Measurements from ENCODE around the gene FBXL2. TPM values are rescaled to one million over a fixed set of nuclear protein-coding genes. Genes with fewer than 3 reads are reported as not detected.

The FBXL2 gene
- total RNA-seq, 3 donors from 2014 or later (not counting 1 experiment from before 2014, with no cell fraction given), result not detected

- Mint-ChIP-seq H3K27ac (no peak overlapping the region), H3K9me3 (no peaks in the 10 kb centered on the region), H3K4me1 (peaks cover 7 to 8% of the 10 kb centered on the region in 2 donors), H3K4me3 (no peak overlapping the region), H3K27me3 (ENCODE audit: low read depth in 2 of 2) (no peaks in the 10 kb centered on the region), H3K36me3 (no peaks in the 10 kb centered on the region)
- DNase-seq, result no peak
- TF ChIP-seq CTCF (IDR thresholded peaks at IDR 0.05), result no peak
- peaks cover 3% of the 10 kb centered on the region for H3K4me1 ChIP-seq (ENCODE audit: control insufficient read depth, insufficient read depth, low read length)
- no peaks in the 10 kb centered on the region for H3K36me3 ChIP-seq (ENCODE audit: control insufficient read depth, insufficient read depth, low read length)
- no peak overlapping the region for H3K27ac ChIP-seq (ENCODE audit: low read length)
- no peaks in the 10 kb centered on the region for H3K9me3 ChIP-seq (ENCODE audit: control insufficient read depth, insufficient read depth, low read length)
- 94% methylated on average over 3 of the region's 3 CpGs for WGBS (ENCODE audit: insufficient coverage)
- intact Hi-C loops (cut with micrococcal nuclease), result no loop called here
- no peaks in the 10 kb centered on the region for H3K27me3 ChIP-seq (ENCODE audit: control insufficient read depth, insufficient read depth, low read length)
- no peak overlapping the region for H3K4me3 ChIP-seq (ENCODE audit: low read length)
- ATAC-seq, result no peak
Observed at GRCh38 chr3:33377489-33377888, 100.2 kb downstream of the FBXL2 start.

GRCh38 chr3:33377931-33378330 lies 100.7 kb downstream of the FBXL2 start:
- no peak for ATAC-seq
- Mint-ChIP-seq H3K27ac (no peak overlapping the region), H3K9me3 (no peaks in the 10 kb centered on the region), H3K36me3 (no peaks in the 10 kb centered on the region), H3K4me1 (peaks cover 2 to 8% of the 10 kb centered on the region in 2 donors), H3K27me3 (ENCODE audit: low read depth in 2 of 2) (no peaks in the 10 kb centered on the region), H3K4me3 (no peak overlapping the region)
- no peak for TF ChIP-seq CTCF (IDR thresholded peaks at IDR 0.05)
- H3K36me3 ChIP-seq (ENCODE audit: control insufficient read depth, insufficient read depth, low read length), result no peaks in the 10 kb centered on the region
- no peaks in the 10 kb centered on the region for H3K9me3 ChIP-seq (ENCODE audit: control insufficient read depth, insufficient read depth, low read length)
- H3K4me1 ChIP-seq (ENCODE audit: control insufficient read depth, insufficient read depth, low read length), result no peaks in the 10 kb centered on the region
- 93% methylated on average over 3 of the region's 3 CpGs for WGBS (ENCODE audit: insufficient coverage)
- no peak for DNase-seq
- intact Hi-C loops (cut with micrococcal nuclease), result no loop called here
- no peak overlapping the region for H3K27ac ChIP-seq (ENCODE audit: low read length)
- H3K27me3 ChIP-seq (ENCODE audit: control insufficient read depth, insufficient read depth, low read length), result no peaks in the 10 kb centered on the region
- H3K4me3 ChIP-seq (ENCODE audit: low read length), result no peak overlapping the region

- H3K27ac Mint-ChIP-seq, result no peak overlapping the region
- Histone ChIP-seq H3K27me3 (ENCODE audit: control insufficient read depth, insufficient read depth, low read length) (no peaks in the 10 kb centered on the region), H3K4me1 (ENCODE audit: control insufficient read depth, insufficient read depth, low read length) (no peaks in the 10 kb centered on the region), H3K4me3 (ENCODE audit: low read length) (no peak overlapping the region), H3K36me3 (ENCODE audit: control insufficient read depth, insufficient read depth, low read length) (peaks cover 2% of the 10 kb centered on the region), H3K27ac (ENCODE audit: low read length) (no peak overlapping the region), H3K9me3 (ENCODE audit: control insufficient read depth, insufficient read depth, low read length) (no peaks in the 10 kb centered on the region)
- WGBS (ENCODE audit: insufficient coverage), result 92% methylated on average over 3 of the region's 3 CpGs
- no peaks in the 10 kb centered on the region for H3K9me3 Mint-ChIP-seq
- H3K27me3 Mint-ChIP-seq (ENCODE audit: low read depth in 2 of 2), result no peaks in the 10 kb centered on the region
- no peaks in the 10 kb centered on the region for H3K36me3 Mint-ChIP-seq
- DNase-seq (no peak), ATAC-seq (no peak)
- H3K4me1 Mint-ChIP-seq, result peaks cover 0 to 14% of the 10 kb centered on the region in 2 donors
- no peak for TF ChIP-seq CTCF (IDR thresholded peaks at IDR 0.05)
- intact Hi-C loops (cut with micrococcal nuclease), result no loop called here
- H3K4me3 Mint-ChIP-seq, result no peak overlapping the region
Observed at GRCh38 chr3:33380653-33381052, 103.4 kb downstream of the FBXL2 start.

GRCh38 chr3:33383951-33384350 lies 106.7 kb downstream of the FBXL2 start:
- no peaks in the 10 kb centered on the region for H3K4me1 ChIP-seq (ENCODE audit: control insufficient read depth, insufficient read depth, low read length)
- H3K4me3 Mint-ChIP-seq, result no peak overlapping the region
- intact Hi-C loops (cut with micrococcal nuclease), result no loop called here
- H3K36me3 Mint-ChIP-seq, result peaks cover 5% of the 10 kb centered on the region
- DNase-seq (no peak), ATAC-seq (no peak)
- H3K36me3 ChIP-seq (ENCODE audit: control insufficient read depth, insufficient read depth, low read length), result peaks cover 17% of the 10 kb centered on the region
- no peaks in the 10 kb centered on the region for H3K9me3 Mint-ChIP-seq
- no peaks in the 10 kb centered on the region for H3K27me3 Mint-ChIP-seq (ENCODE audit: low read depth in 2 of 2)
- no peak for TF ChIP-seq CTCF (IDR thresholded peaks at IDR 0.05)
- H3K4me1 Mint-ChIP-seq, result peaks cover 0 to 22% of the 10 kb centered on the region in 2 donors
- H3K9me3 ChIP-seq (ENCODE audit: control insufficient read depth, insufficient read depth, low read length), result no peaks in the 10 kb centered on the region
- no peak overlapping the region for H3K4me3 ChIP-seq (ENCODE audit: low read length)
- H3K27ac Mint-ChIP-seq, result peak overlapping the region in 1 of 2 donors; percentile 14
- H3K27ac ChIP-seq (ENCODE audit: low read length), result no peak overlapping the region
- WGBS (ENCODE audit: insufficient coverage), result 97% methylated on average over 12 of the region's 12 CpGs
- no peaks in the 10 kb centered on the region for H3K27me3 ChIP-seq (ENCODE audit: control insufficient read depth, insufficient read depth, low read length)
